ENCODE data around the gene TMED8.

GRCh38 chr14:77364146-77364545 is 12.7 kb downstream of the TMED8 start:
- TF ChIP-seq POLR2A (IDR thresholded peaks at IDR 0.05) (no peak), EP300 (IDR thresholded peaks at IDR 0.05) (no peak), CTCF (IDR thresholded peaks at IDR 0.05) (no peak)

Data from ovary (tissue), 3 donors.